ENCODE data around the gene PDGFC. TPM values are rescaled to one million over a fixed set of nuclear protein-coding genes. Genes with fewer than 3 reads are reported as not detected.
"Not testable (repeated sequence)": the region's sequence is repeated elsewhere in the genome, so short reads cannot be mapped to it uniquely, and the experiment has no call there.

The PDGFC gene
- total and polyA plus RNA-seq, 4 donors = 16.6 to 24.5 (median 22.7) TPM

GRCh38 chr4:156946516-156947424 lies 24.8 kb downstream of the PDGFC start:
- Histone ChIP-seq H3K27me3 (ENCODE audit: control insufficient read depth, insufficient read depth, low read length) (no peaks in the 10 kb centered on the region), H3K4me1 (ENCODE audit: control insufficient read depth, insufficient read depth, low read length) (peaks cover 4% of the 10 kb centered on the region), H3K9me3 (ENCODE audit: control insufficient read depth, insufficient read depth, low read length) (no peaks in the 10 kb centered on the region), H3K36me3 (ENCODE audit: control insufficient read depth, insufficient read depth, low read length) (no peaks in the 10 kb centered on the region), H3K4me3 (ENCODE audit: low read depth, low read length) (no peak overlapping the region), H3K27ac (ENCODE audit: low read depth, low read length) (peak overlapping the region; percentile 22)
- no peak for DNase-seq (ENCODE audit: low read depth in 4 of 6, low spot score in 6 of 6)
- 20% methylated on average over 1 of the region's 5 CpGs for WGBS (ENCODE audit: insufficient coverage)

GRCh38 chr4:156945532-156945931 lies 26.1 kb downstream of the PDGFC start:
- no peak overlapping the region for H3K4me3 ChIP-seq (ENCODE audit: low read depth, low read length)
- H3K9me3 ChIP-seq (ENCODE audit: control insufficient read depth, insufficient read depth, low read length) = no peaks in the 10 kb centered on the region
- H3K36me3 ChIP-seq (ENCODE audit: control insufficient read depth, insufficient read depth, low read length) = no peaks in the 10 kb centered on the region
- H3K27me3 ChIP-seq (ENCODE audit: control insufficient read depth, insufficient read depth, low read length) = no peaks in the 10 kb centered on the region
- peak in 1 of 6 donors; percentile 83 for DNase-seq (ENCODE audit: low read depth in 4 of 6, low spot score in 6 of 6)
- 9% methylated on average over 1 of the region's 3 CpGs for WGBS (ENCODE audit: insufficient coverage)
- H3K4me1 ChIP-seq (ENCODE audit: control insufficient read depth, insufficient read depth, low read length) = peaks cover 4% of the 10 kb centered on the region
- H3K27ac ChIP-seq (ENCODE audit: low read depth, low read length) = no peak overlapping the region

- H3K27me3 ChIP-seq (ENCODE audit: control insufficient read depth, insufficient read depth, low read length) = no peaks in the 10 kb centered on the region
- no peak for DNase-seq (ENCODE audit: low read depth in 4 of 6, low spot score in 6 of 6)
- peaks cover 4% of the 10 kb centered on the region for H3K4me1 ChIP-seq (ENCODE audit: control insufficient read depth, insufficient read depth, low read length)
- WGBS (ENCODE audit: insufficient coverage) = no CpG with 5 or more reads among the region's 4 CpGs
- no peaks in the 10 kb centered on the region for H3K36me3 ChIP-seq (ENCODE audit: control insufficient read depth, insufficient read depth, low read length)
- H3K9me3 ChIP-seq (ENCODE audit: control insufficient read depth, insufficient read depth, low read length) = no peaks in the 10 kb centered on the region
- H3K4me3 ChIP-seq (ENCODE audit: low read depth, low read length) = no peak overlapping the region
- no peak overlapping the region for H3K27ac ChIP-seq (ENCODE audit: low read depth, low read length)
These were observed 28.6 kb downstream of the PDGFC start for GRCh38 chr4:156942991-156943390.

GRCh38 chr4:156941940-156942548 lies 29.6 kb downstream of the PDGFC start:
- Histone ChIP-seq H3K9me3 (ENCODE audit: control insufficient read depth, insufficient read depth, low read length) (no peaks in the 10 kb centered on the region), H3K4me3 (ENCODE audit: low read depth, low read length) (no peak overlapping the region), H3K36me3 (ENCODE audit: control insufficient read depth, insufficient read depth, low read length) (no peaks in the 10 kb centered on the region), H3K27me3 (ENCODE audit: control insufficient read depth, insufficient read depth, low read length) (no peaks in the 10 kb centered on the region), H3K27ac (ENCODE audit: low read depth, low read length) (peak overlapping the region; percentile 37), H3K4me1 (ENCODE audit: control insufficient read depth, insufficient read depth, low read length) (peaks cover 4% of the 10 kb centered on the region)
- peak in 2 of 6 donors; percentile 66 to 73 for DNase-seq (ENCODE audit: low read depth in 4 of 6, low spot score in 6 of 6)
- WGBS (ENCODE audit: insufficient coverage) = no CpG with 5 or more reads among the region's 7 CpGs

GRCh38 chr4:156939801-156940200 lies 31.8 kb downstream of the PDGFC start:
- H3K4me3 ChIP-seq (ENCODE audit: low read depth, low read length) = no peak overlapping the region
- no peak overlapping the region for H3K27ac ChIP-seq (ENCODE audit: low read depth, low read length)
- no peaks in the 10 kb centered on the region for H3K9me3 ChIP-seq (ENCODE audit: control insufficient read depth, insufficient read depth, low read length)
- WGBS (ENCODE audit: insufficient coverage) = no CpG with 5 or more reads among the region's 2 CpGs
- H3K36me3 ChIP-seq (ENCODE audit: control insufficient read depth, insufficient read depth, low read length) = no peaks in the 10 kb centered on the region
- peaks cover 4% of the 10 kb centered on the region for H3K4me1 ChIP-seq (ENCODE audit: control insufficient read depth, insufficient read depth, low read length)
- H3K27me3 ChIP-seq (ENCODE audit: control insufficient read depth, insufficient read depth, low read length) = no peaks in the 10 kb centered on the region
- no peak for DNase-seq (ENCODE audit: low read depth in 4 of 6, low spot score in 6 of 6)

GRCh38 chr4:156939139-156939538 lies 32.5 kb downstream of the PDGFC start:
- no peaks in the 10 kb centered on the region for H3K27me3 ChIP-seq (ENCODE audit: control insufficient read depth, insufficient read depth, low read length)
- no peaks in the 10 kb centered on the region for H3K9me3 ChIP-seq (ENCODE audit: control insufficient read depth, insufficient read depth, low read length)
- peaks cover 4% of the 10 kb centered on the region for H3K4me1 ChIP-seq (ENCODE audit: control insufficient read depth, insufficient read depth, low read length)
- H3K27ac ChIP-seq (ENCODE audit: low read depth, low read length) = no peak overlapping the region
- DNase-seq (ENCODE audit: low read depth in 4 of 6, low spot score in 6 of 6) = no peak
- no CpG with 5 or more reads among the region's 3 CpGs for WGBS (ENCODE audit: insufficient coverage)
- no peak overlapping the region for H3K4me3 ChIP-seq (ENCODE audit: low read depth, low read length)
- H3K36me3 ChIP-seq (ENCODE audit: control insufficient read depth, insufficient read depth, low read length) = no peaks in the 10 kb centered on the region

- Histone ChIP-seq H3K4me1 (ENCODE audit: control insufficient read depth, insufficient read depth, low read length) (no peaks in the 10 kb centered on the region), H3K36me3 (ENCODE audit: control insufficient read depth, insufficient read depth, low read length) (no peaks in the 10 kb centered on the region), H3K4me3 (ENCODE audit: low read depth, low read length) (no peak overlapping the region), H3K27me3 (ENCODE audit: control insufficient read depth, insufficient read depth, low read length) (no peaks in the 10 kb centered on the region), H3K9me3 (ENCODE audit: control insufficient read depth, insufficient read depth, low read length) (no peaks in the 10 kb centered on the region), H3K27ac (ENCODE audit: low read depth, low read length) (no peak overlapping the region)
- no peak for DNase-seq (ENCODE audit: low read depth in 4 of 6, low spot score in 6 of 6)
- no CpG with 5 or more reads among the region's 2 CpGs for WGBS (ENCODE audit: insufficient coverage)
These were observed 37.4 kb downstream of the PDGFC start for GRCh38 chr4:156934259-156934635.

GRCh38 chr4:156933633-156934258 lies 37.9 kb downstream of the PDGFC start:
- H3K4me1 ChIP-seq (ENCODE audit: control insufficient read depth, insufficient read depth, low read length) = no peaks in the 10 kb centered on the region
- no peak for DNase-seq (ENCODE audit: low read depth in 4 of 6, low spot score in 6 of 6)
- H3K9me3 ChIP-seq (ENCODE audit: control insufficient read depth, insufficient read depth, low read length) = no peaks in the 10 kb centered on the region
- no peak overlapping the region for H3K27ac ChIP-seq (ENCODE audit: low read depth, low read length)
- H3K4me3 ChIP-seq (ENCODE audit: low read depth, low read length) = no peak overlapping the region
- WGBS (ENCODE audit: insufficient coverage) = 89% methylated on average over 2 of the region's 5 CpGs
- no peaks in the 10 kb centered on the region for H3K36me3 ChIP-seq (ENCODE audit: control insufficient read depth, insufficient read depth, low read length)
- no peaks in the 10 kb centered on the region for H3K27me3 ChIP-seq (ENCODE audit: control insufficient read depth, insufficient read depth, low read length)

- H3K27ac ChIP-seq (ENCODE audit: low read depth, low read length); H3K36me3 ChIP-seq (ENCODE audit: control insufficient read depth, insufficient read depth, low read length); DNase-seq (ENCODE audit: low read depth in 4 of 6, low spot score in 6 of 6); H3K27me3 ChIP-seq (ENCODE audit: control insufficient read depth, insufficient read depth, low read length); H3K4me1 ChIP-seq (ENCODE audit: control insufficient read depth, insufficient read depth, low read length); H3K9me3 ChIP-seq (ENCODE audit: control insufficient read depth, insufficient read depth, low read length); H3K4me3 ChIP-seq (ENCODE audit: low read depth, low read length): not testable (repeated sequence)
- no CpG with 5 or more reads among the region's 2 CpGs for WGBS (ENCODE audit: insufficient coverage)
These were observed 39.2 kb downstream of the PDGFC start for GRCh38 chr4:156932360-156932759.

Data from spinal cord (tissue), 10 donors.